OCI-LY7 (cell line): ENCODE results near the gene MACROH2A2. TPM values are rescaled to one million over a fixed set of nuclear protein-coding genes. Genes with fewer than 3 reads are reported as not detected.

Experiments
- BruUV-seq: library from RNA; stranded (reverse); fragments of 400-500 nt; replicated peaks from 2 replicates; lab custom pipeline; 2021; lab: Mats Ljungman, UMichigan
- CTCF ChIA-PET: fragments of 300-600 bp; sonication (Branson Sonifier 250); formaldehyde crosslinking; loops from one replicate; lab custom pipeline; 2022; ENCODE audit warnings: antibody characterized with exemption; ENCODE audit not compliant: unreplicated experiment; lab: Charles Lee
- POLR2A ChIA-PET: fragments of 300-600 bp; sonication (Branson Sonifier 250); formaldehyde crosslinking; loops from one replicate; lab custom pipeline; 2022; ENCODE audit warnings: antibody characterized with exemption; lab: Charles Lee
- DNase-seq: peaks from one replicate; pipeline ENCODE4 v3.0.0-alpha.2; 2015; ENCODE audit warnings: low spot score
- H2AFZ ChIP-seq: fragments of 200-600 bp; sonication (generic), shearing (Covaris generic); 2 replicates; pipeline ENCODE4 v1.6.1; 2014; ENCODE audit warnings: mild to moderate bottlenecking, antibody characterized with exemption, low read length, moderate library complexity
- H3K27ac ChIP-seq: fragments of 200-600 bp; sonication (generic); 2 replicates; pipeline ENCODE4 v1.5.1; 2014; ENCODE audit warnings: mixed run types, low read depth, mild to moderate bottlenecking, moderate library complexity, low read length, inconsistent platforms; ENCODE audit not compliant: poor library complexity, severe bottlenecking
- H3K36me3 ChIP-seq: fragments of 200-600 bp; sonication (generic); 2 replicates; pipeline ENCODE4 v1.6.1; 2014; ENCODE audit warnings: mild to moderate bottlenecking, antibody characterized with exemption, low read length, moderate library complexity, mixed read lengths; ENCODE audit not compliant: insufficient read depth
- H3K4me1 ChIP-seq: fragments of 200-600 bp; sonication (generic); 2 replicates; pipeline ENCODE4 v1.5.1; 2014; ENCODE audit warnings: mild to moderate bottlenecking, low read length; ENCODE audit not compliant: insufficient read depth, poor library complexity, severe bottlenecking
- H3K4me2 ChIP-seq: fragments of 200-600 bp; sonication (generic); 2 replicates; pipeline ENCODE4 v1.6.1; 2014; ENCODE audit warnings: mild to moderate bottlenecking, low read length
- H3K4me3 ChIP-seq: fragments of 200-600 bp; sonication (generic); 2 replicates; pipeline ENCODE4 v1.5.1; 2014; ENCODE audit warnings: mild to moderate bottlenecking, low read depth, low read length; ENCODE audit not compliant: poor library complexity, severe bottlenecking
- H3K79me2 ChIP-seq: fragments of 200-600 bp; sonication (generic); 2 replicates; pipeline ENCODE4 v1.6.1; 2016; ENCODE audit warnings: low read depth, mild to moderate bottlenecking, low read length, moderate library complexity, mixed read lengths; ENCODE audit not compliant: insufficient read depth
- H3K9me2 ChIP-seq: fragments of 200-600 bp; sonication (generic); 2 replicates; pipeline ENCODE4 v1.6.1; 2016; ENCODE audit warnings: mild to moderate bottlenecking, low read length, mixed read lengths; ENCODE audit not compliant: insufficient read depth
- H3K9me3 ChIP-seq: fragments of 200-600 bp; sonication (generic); 2 replicates; pipeline ENCODE4 v1.6.1; 2014; ENCODE audit warnings: mild to moderate bottlenecking, mixed run types, low read length, mixed read lengths
- H4K20me1 ChIP-seq: fragments of 200-600 bp; sonication (generic); 2 replicates; pipeline ENCODE4 v1.6.1; 2014; ENCODE audit warnings: mild to moderate bottlenecking, antibody characterized with exemption, low read length, moderate library complexity, mixed read lengths; ENCODE audit not compliant: insufficient read depth
- CTCF ChIP-seq: fragments of 200-600 bp; sonication (generic); conservative IDR thresholded peaks from 2 replicates; pipeline ENCODE4 v1.5.1; 2014; ENCODE audit warnings: mild to moderate bottlenecking, antibody characterized with exemption, low read length, moderate library complexity, mixed read lengths
- EZH2phosphoT487 ChIP-seq: fragments of 200-600 bp; sonication (generic); IDR thresholded peaks from 2 replicates; pipeline ENCODE4 v1.6.1; 2018; ENCODE audit warnings: low read depth, borderline replicate concordance, mild to moderate bottlenecking, mixed run types, antibody characterized with exemption, low read length, moderate library complexity, mixed read lengths
- intact Hi-C: fragments of 100-400 bp; cut with micrococcal nuclease; formaldehyde crosslinking; loops from one replicate; pipeline ENCODE4 v1.10.0; 2022; ENCODE audit not compliant: unreplicated experiment
- total RNA-seq, 2 experiments: library from RNA; depleted of rRNA in 1 of 2; stranded (reverse); fragments of >200 nt in 1 of 2; shearing (Covaris generic) in 1 of 2; gene quantifications; 2 replicates each; pipeline ENCODE4 v1.2.3, GENCODE V29; 2014 to 2022

MACROH2A2 gene
- total RNA-seq, 2 experiments from 2014 or later: not detected

- intact Hi-C loops: no loop called here
- H3K9me3 ChIP-seq: no peaks in the 10 kb centered on the region
- POLR2A ChIA-PET: no interaction called here
- DNase-seq: peak; percentile 4
- no peaks in the 10 kb centered on the region for H3K79me2 ChIP-seq
- no peak overlapping the region for H3K4me3 ChIP-seq
- CTCF ChIA-PET: no interaction called here
- no peak overlapping the region for H2AFZ ChIP-seq
- no TSS peak for BruUV-seq
- no peaks in the 10 kb centered on the region for H3K36me3 ChIP-seq
- TF ChIP-seq EZH2phosphoT487: no peak
- TF ChIP-seq CTCF: peak; percentile 45; the same call in 1 of the 2 replicates
- no peak overlapping the region for H3K4me2 ChIP-seq
- no peaks in the 10 kb centered on the region for H3K4me1 ChIP-seq
- H3K27ac ChIP-seq: no peak overlapping the region
- no peaks in the 10 kb centered on the region for H3K9me2 ChIP-seq
- no peaks in the 10 kb centered on the region for H4K20me1 ChIP-seq
Observed at GRCh38 chr10:70084189-70084588, 31.5 kb downstream of the MACROH2A2 start.

- no peaks in the 10 kb centered on the region for H3K36me3 ChIP-seq
- no peak overlapping the region for H3K4me2 ChIP-seq
- intact Hi-C loops: no loop called here
- H3K9me2 ChIP-seq: no peaks in the 10 kb centered on the region
- H3K9me3 ChIP-seq: no peaks in the 10 kb centered on the region
- no peak overlapping the region for H2AFZ ChIP-seq
- no peak for DNase-seq
- no peaks in the 10 kb centered on the region for H4K20me1 ChIP-seq
- no peak overlapping the region for H3K4me3 ChIP-seq
- no peaks in the 10 kb centered on the region for H3K4me1 ChIP-seq
- no TSS peak for BruUV-seq
- CTCF ChIA-PET: no interaction called here
- no peak overlapping the region for H3K27ac ChIP-seq
- POLR2A ChIA-PET: no interaction called here
- H3K79me2 ChIP-seq: no peaks in the 10 kb centered on the region
- no peak for TF ChIP-seq CTCF
- TF ChIP-seq EZH2phosphoT487: no peak
Observed at GRCh38 chr10:70085975-70086613, 33.4 kb downstream of the MACROH2A2 start.

GRCh38 chr10:70087616-70088307, 35.1 kb downstream of the MACROH2A2 start:
- no peaks in the 10 kb centered on the region for H3K9me2 ChIP-seq
- H3K4me2 ChIP-seq: no peak overlapping the region
- no peak for DNase-seq
- CTCF ChIA-PET: no interaction called here
- H3K4me1 ChIP-seq: no peaks in the 10 kb centered on the region
- H3K36me3 ChIP-seq: no peaks in the 10 kb centered on the region
- no peak overlapping the region for H3K4me3 ChIP-seq
- no peaks in the 10 kb centered on the region for H3K9me3 ChIP-seq
- no TSS peak for BruUV-seq
- intact Hi-C loops: no loop called here
- no peaks in the 10 kb centered on the region for H3K79me2 ChIP-seq
- no peak overlapping the region for H2AFZ ChIP-seq
- POLR2A ChIA-PET: no interaction called here
- H3K27ac ChIP-seq: no peak overlapping the region
- TF ChIP-seq EZH2phosphoT487: no peak
- no peak for TF ChIP-seq CTCF
- no peaks in the 10 kb centered on the region for H4K20me1 ChIP-seq
